ENCODE data around the gene JMJD6.

GRCh38 chr17:76722279-76722678 lies 4.1 kb downstream of the JMJD6 start:
- TF ChIP-seq CTCF (IDR thresholded peaks at IDR 0.05) = no peak
- TF ChIP-seq REST (IDR thresholded peaks at IDR 0.05; ENCODE audit: insufficient read depth in 1 of 2, low read depth in 2 of 2, low read length in 1 of 2) = no peak
- no peak for TF ChIP-seq POLR2AphosphoS5 (IDR thresholded peaks at IDR 0.05; ENCODE audit: low read depth, low read length)
- TF ChIP-seq TCF7L2 (IDR thresholded peaks at IDR 0.05; ENCODE audit: low read depth, low read length) = no peak
